Loucy (cell line): ENCODE measurements around the gene MAGOHB.

Source experiments
- H2AFZ ChIP-seq: fragments of 200-600 bp; sonication (generic); 2 replicates; pipeline ENCODE4 v1.6.0; 2016; ENCODE audit warnings: antibody characterized with exemption, mild to moderate bottlenecking, low read length, moderate library complexity
- H3F3A ChIP-seq: fragments of 200-600 bp; 2 replicates; pipeline ENCODE4 v1.6.0; 2016; ENCODE audit warnings: antibody characterized with exemption, low read depth, mild to moderate bottlenecking
- H3K27me3 ChIP-seq: fragments of 200-600 bp; sonication (generic); 2 replicates; pipeline ENCODE4 v1.6.1; 2014; ENCODE audit warnings: low read length, mild to moderate bottlenecking; ENCODE audit not compliant: insufficient read depth, poor library complexity, severe bottlenecking
- H3K36me3 ChIP-seq: fragments of 200-600 bp; sonication (generic); 2 replicates; pipeline ENCODE4 v1.6.1; 2016; ENCODE audit warnings: low read length; ENCODE audit not compliant: insufficient read depth
- H3K4me1 ChIP-seq: fragments of 200-600 bp; sonication (generic); 2 replicates; pipeline ENCODE4 v1.5.1; 2014; ENCODE audit warnings: low read length, mild to moderate bottlenecking; ENCODE audit not compliant: insufficient read depth, poor library complexity, severe bottlenecking
- H3K4me2 ChIP-seq: fragments of 200-600 bp; sonication (generic); 2 replicates; pipeline ENCODE4 v1.6.0; 2014; ENCODE audit warnings: antibody characterized with exemption, low read length, low read depth, mild to moderate bottlenecking; ENCODE audit not compliant: poor library complexity, severe bottlenecking
- H3K4me3 ChIP-seq: fragments of 200-600 bp; sonication (generic); 2 replicates; pipeline ENCODE4 v1.5.1; 2014; ENCODE audit warnings: low read length, mild to moderate bottlenecking, mixed read lengths; ENCODE audit not compliant: poor library complexity, severe bottlenecking
- H3K79me2 ChIP-seq: fragments of 200-600 bp; sonication (generic); 2 replicates; pipeline ENCODE4 v1.6.1; 2014; ENCODE audit warnings: low read length; ENCODE audit not compliant: insufficient read depth
- H3K9ac ChIP-seq: fragments of 200-600 bp; sonication (generic); 2 replicates; pipeline ENCODE4 v1.6.0; 2014; ENCODE audit warnings: mild to moderate bottlenecking, low read depth, low read length, moderate library complexity; ENCODE audit not compliant: poor library complexity, severe bottlenecking
- H3K9me2 ChIP-seq: fragments of 200-600 bp; sonication (generic); replicated peaks from 2 replicates; pipeline ENCODE4 v1.6.1; 2016; ENCODE audit warnings: low read depth, low read length, mixed read lengths
- H3K9me3 ChIP-seq: fragments of 200-600 bp; sonication (generic); 2 replicates; pipeline ENCODE4 v1.6.1; 2014; ENCODE audit warnings: mild to moderate bottlenecking, antibody characterized with exemption, low read length, low read depth; ENCODE audit not compliant: insufficient read depth
- H4K20me1 ChIP-seq: fragments of 200-600 bp; sonication (generic); 2 replicates; pipeline ENCODE4 v1.6.0; 2014; ENCODE audit warnings: antibody characterized with exemption, low read length, mild to moderate bottlenecking; ENCODE audit not compliant: insufficient read depth, poor library complexity, severe bottlenecking
- CTCF ChIP-seq: fragments of 200-600 bp; sonication (generic); conservative IDR thresholded peaks from 2 replicates; pipeline ENCODE4 v1.5.1; 2014; ENCODE audit warnings: mild to moderate bottlenecking, antibody characterized with exemption, low read length
- EZH2phosphoT487 ChIP-seq: fragments of 200-600 bp; IDR thresholded peaks from 2 replicates; pipeline ENCODE4 v1.6.1; 2018; ENCODE audit warnings: antibody characterized with exemption, mild to moderate bottlenecking, moderate library complexity, borderline replicate concordance

Gene MAGOHB

GRCh38 chr12:10621278-10621677 is 7.9 kb upstream of the MAGOHB start:
- Histone ChIP-seq H3K9me3 (no peaks in the 10 kb centered on the region), H3K36me3 (peaks cover 24% of the 10 kb centered on the region; the same call in 1 of the 2 replicates), H3K4me2 (no peak overlapping the region), H3K4me3 (no peak overlapping the region), H4K20me1 (no peaks in the 10 kb centered on the region), H3K79me2 (no peaks in the 10 kb centered on the region), H3K27me3 (no peaks in the 10 kb centered on the region), H3K9me2 (no peaks in the 10 kb centered on the region), H3K4me1 (no peaks in the 10 kb centered on the region), H3K9ac (no peak overlapping the region), H2AFZ (no peak overlapping the region), H3F3A (no peaks in the 10 kb centered on the region)
- TF ChIP-seq EZH2phosphoT487 (no peak), CTCF (no peak)

- TF ChIP-seq CTCF = no peak
- TF ChIP-seq EZH2phosphoT487 = no peak
- Histone ChIP-seq H3K9me3 (no peaks in the 10 kb centered on the region), H3K79me2 (no peaks in the 10 kb centered on the region)
Measured at GRCh38 chr12:10620078-10620779, 6.8 kb upstream of the MAGOHB start.

GRCh38 chr12:10618338-10618987 is 5.1 kb upstream of the MAGOHB start:
- H3K9ac ChIP-seq = no peak overlapping the region
- H3K4me3 ChIP-seq = no peak overlapping the region
- peaks cover 16% of the 10 kb centered on the region; the same call in 1 of the 2 replicates for H3K36me3 ChIP-seq
- H3K27me3 ChIP-seq = no peaks in the 10 kb centered on the region
- no peaks in the 10 kb centered on the region for H3K9me2 ChIP-seq
- no peaks in the 10 kb centered on the region for H3K9me3 ChIP-seq
- no peak overlapping the region for H3K4me2 ChIP-seq
- no peak overlapping the region for H2AFZ ChIP-seq
- no peak for TF ChIP-seq CTCF
- no peak for TF ChIP-seq EZH2phosphoT487
- no peaks in the 10 kb centered on the region for H3F3A ChIP-seq
- H3K4me1 ChIP-seq = peaks cover 6% of the 10 kb centered on the region
- no peaks in the 10 kb centered on the region for H3K79me2 ChIP-seq
- H4K20me1 ChIP-seq = no peaks in the 10 kb centered on the region

More at GRCh38 chr12:10620078-10620779, 6.8 kb upstream of the MAGOHB start:
- Histone ChIP-seq H3K4me1 (no peaks in the 10 kb centered on the region), H3F3A (no peaks in the 10 kb centered on the region), H4K20me1 (no peaks in the 10 kb centered on the region), H3K27me3 (no peaks in the 10 kb centered on the region), H3K4me3 (no peak overlapping the region), H3K9ac (no peak overlapping the region), H2AFZ (no peak overlapping the region), H3K4me2 (no peak overlapping the region), H3K36me3 (peaks cover 24% of the 10 kb centered on the region; the same call in 1 of the 2 replicates), H3K9me2 (no peaks in the 10 kb centered on the region)
